ENCODE results near the gene BMP7. TPM values are rescaled to one million over a fixed set of nuclear protein-coding genes. Genes with fewer than 3 reads are reported as not detected.

BMP7 gene
- total and polyA plus RNA-seq, 10 donors: 0.26 to 1.5 (median 0.75) TPM; not detected in 1

DNA sequence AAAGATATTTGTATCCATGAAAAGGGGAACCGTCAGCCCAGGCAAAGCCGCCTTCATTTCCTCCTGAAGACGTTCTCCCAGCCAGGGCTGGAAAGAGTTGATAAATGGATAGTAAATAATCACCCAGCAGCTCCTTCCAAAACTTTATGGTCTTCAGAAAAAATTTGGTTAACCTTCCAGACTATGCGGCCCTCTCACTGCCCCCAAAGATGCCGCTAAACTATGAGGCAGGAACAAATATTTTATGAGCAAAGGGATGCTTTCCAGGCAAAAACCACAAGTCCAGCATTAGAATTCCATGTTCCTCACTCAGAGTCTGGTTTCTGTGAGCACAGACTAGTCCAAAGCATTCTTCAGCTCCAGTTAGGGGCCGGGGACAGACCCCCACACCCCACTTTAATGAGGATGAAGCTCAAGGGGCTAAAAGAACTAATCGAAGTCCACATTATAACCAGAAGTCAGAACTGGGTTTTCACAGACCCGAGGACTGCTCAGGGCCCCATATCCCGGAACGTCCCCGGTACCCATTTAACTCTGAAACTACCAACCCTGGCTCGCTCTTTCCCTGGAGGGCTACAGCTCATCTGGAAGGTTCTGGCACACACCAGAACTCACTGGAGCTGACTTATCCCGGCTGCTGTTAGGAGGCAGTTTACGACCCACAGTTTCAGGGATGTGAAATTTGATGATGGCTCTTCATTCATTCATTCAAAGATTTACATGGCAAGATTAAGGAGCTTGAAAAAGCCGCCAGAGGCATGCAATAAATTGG is 29.4 kb downstream of the BMP7 start:
- H3K4me3 ChIP-seq: no peak overlapping the region
- no peaks in the 10 kb centered on the region for H3K4me1 ChIP-seq
- H3K27me3 ChIP-seq (replicated peaks in 1 of 7): peaks cover 0 to 36% (median 0%) of the 10 kb centered on the region in 7 donors
- DNase-seq: no peak
- peaks cover 0 to 9% (median 0%) of the 10 kb centered on the region in 8 donors for H3K9me3 ChIP-seq
- 60 to 68% (median 65%) methylated on average over 15 of the region's 15 CpGs for WGBS, 5 donors
- H3K36me3 ChIP-seq: no peaks in the 10 kb centered on the region
- H3K27ac ChIP-seq: no peak overlapping the region
- no peak for TF ChIP-seq POLR2AphosphoS5 (IDR thresholded peaks at IDR 0.05)
- TF ChIP-seq, protein P1, sequence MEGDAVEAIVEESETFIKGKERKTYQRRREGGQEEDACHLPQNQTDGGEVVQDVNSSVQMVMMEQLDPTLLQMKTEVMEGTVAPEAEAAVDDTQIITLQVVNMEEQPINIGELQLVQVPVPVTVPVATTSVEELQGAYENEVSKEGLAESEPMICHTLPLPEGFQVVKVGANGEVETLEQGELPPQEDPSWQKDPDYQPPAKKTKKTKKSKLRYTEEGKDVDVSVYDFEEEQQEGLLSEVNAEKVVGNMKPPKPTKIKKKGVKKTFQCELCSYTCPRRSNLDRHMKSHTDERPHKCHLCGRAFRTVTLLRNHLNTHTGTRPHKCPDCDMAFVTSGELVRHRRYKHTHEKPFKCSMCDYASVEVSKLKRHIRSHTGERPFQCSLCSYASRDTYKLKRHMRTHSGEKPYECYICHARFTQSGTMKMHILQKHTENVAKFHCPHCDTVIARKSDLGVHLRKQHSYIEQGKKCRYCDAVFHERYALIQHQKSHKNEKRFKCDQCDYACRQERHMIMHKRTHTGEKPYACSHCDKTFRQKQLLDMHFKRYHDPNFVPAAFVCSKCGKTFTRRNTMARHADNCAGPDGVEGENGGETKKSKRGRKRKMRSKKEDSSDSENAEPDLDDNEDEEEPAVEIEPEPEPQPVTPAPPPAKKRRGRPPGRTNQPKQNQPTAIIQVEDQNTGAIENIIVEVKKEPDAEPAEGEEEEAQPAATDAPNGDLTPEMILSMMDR (IDR thresholded peaks at IDR 0.05 in 8 of 11, conservative IDR thresholded peaks at IDR 0.05 in 3 of 11): no peak
- intact Hi-C loops (cut with DNase I; ENCODE audit: low total_unique reads): no loop called here

DNA sequence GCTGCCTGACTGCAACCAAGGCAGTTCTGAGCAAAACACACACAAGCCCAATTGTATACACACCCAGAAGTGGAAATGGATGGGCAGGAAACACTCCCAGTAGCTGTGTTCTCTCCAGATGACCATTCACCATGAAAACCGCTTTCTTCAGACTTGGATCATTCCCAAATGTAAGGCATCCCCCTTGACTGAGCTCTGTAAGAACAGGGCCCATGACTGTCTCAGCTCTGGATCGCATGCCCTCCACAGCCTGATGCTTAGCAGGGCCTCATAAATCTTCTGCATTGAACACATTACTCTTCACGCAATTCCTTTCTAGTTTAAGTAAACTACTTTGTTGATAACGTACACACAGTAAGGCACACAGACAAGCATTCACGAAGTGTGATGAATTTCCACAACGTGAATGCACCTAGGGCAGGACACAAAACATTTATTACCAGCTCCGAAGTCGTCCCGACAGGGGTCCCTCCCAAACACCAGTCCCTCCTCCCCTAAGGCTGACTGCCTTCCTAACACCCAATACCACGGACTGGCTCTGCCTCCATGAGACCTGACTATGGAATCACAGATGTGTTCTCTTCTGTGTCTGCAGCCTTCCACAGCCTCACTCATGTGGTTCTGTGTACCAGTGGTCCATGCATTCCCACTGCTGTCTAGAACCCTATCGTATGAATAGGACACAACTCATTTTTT is 31.7 kb downstream of the BMP7 start:
- peaks cover 0 to 43% (median 0%) of the 10 kb centered on the region in 7 donors for H3K27me3 ChIP-seq (replicated peaks in 1 of 7)
- no peak overlapping the region for H3K27ac ChIP-seq
- no peaks in the 10 kb centered on the region for H3K4me1 ChIP-seq
- no peak for DNase-seq
- H3K36me3 ChIP-seq: no peaks in the 10 kb centered on the region
- no peak overlapping the region for H3K4me3 ChIP-seq
- TF ChIP-seq, protein P1 (IDR thresholded peaks at IDR 0.05 in 8 of 11, conservative IDR thresholded peaks at IDR 0.05 in 3 of 11): no peak
- TF ChIP-seq POLR2A (IDR thresholded peaks at IDR 0.05): no peak
- TF ChIP-seq POLR2AphosphoS5 (IDR thresholded peaks at IDR 0.05): no peak
- WGBS, 5 donors: 47 to 61% (median 57%) methylated on average over 11 of the region's 11 CpGs
- intact Hi-C loops (cut with DNase I; ENCODE audit: low total_unique reads): no loop called here
- peaks cover 0 to 5% (median 0%) of the 10 kb centered on the region in 8 donors for H3K9me3 ChIP-seq

DNA sequence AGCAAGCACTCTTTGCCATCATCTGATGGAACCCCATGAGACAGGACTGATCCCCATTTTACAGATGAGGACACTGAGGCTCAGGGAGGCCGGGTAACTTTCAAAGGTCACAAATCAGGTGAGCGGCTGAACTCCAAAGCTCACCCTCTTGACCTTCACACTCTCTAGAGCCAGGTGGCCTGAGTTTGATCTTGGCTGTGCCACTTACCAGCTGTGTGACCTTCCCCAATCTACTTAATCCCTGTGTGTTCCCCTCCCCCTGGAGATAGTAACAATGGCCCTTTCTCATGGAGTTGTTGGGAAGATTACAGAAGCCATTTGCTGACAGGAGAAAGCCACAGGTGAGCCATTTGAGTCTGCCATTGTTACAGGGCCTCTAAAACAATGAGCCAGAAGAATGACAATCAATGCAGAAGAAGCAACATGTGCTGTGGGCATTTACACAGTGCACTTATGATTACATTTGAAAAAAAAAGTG is 34.5 kb downstream of the BMP7 start:
- intact Hi-C loops (cut with DNase I; ENCODE audit: low total_unique reads): no loop called here
- H3K4me3 ChIP-seq: no peak overlapping the region
- H3K27me3 ChIP-seq (replicated peaks in 1 of 7): peaks cover 0 to 48% (median 0%) of the 10 kb centered on the region in 7 donors
- WGBS, 5 donors: 82 to 90% (median 84%) methylated on average over 2 of the region's 2 CpGs
- no peak for DNase-seq
- no peaks in the 10 kb centered on the region for H3K9me3 ChIP-seq
- H3K27ac ChIP-seq: no peak overlapping the region
- no peaks in the 10 kb centered on the region for H3K36me3 ChIP-seq
- no peaks in the 10 kb centered on the region for H3K4me1 ChIP-seq
- no peak for TF ChIP-seq POLR2AphosphoS5 (IDR thresholded peaks at IDR 0.05)
- no peak for TF ChIP-seq POLR2A (IDR thresholded peaks at IDR 0.05)
- TF ChIP-seq, protein P1 (IDR thresholded peaks at IDR 0.05 in 8 of 11, conservative IDR thresholded peaks at IDR 0.05 in 3 of 11): no peak

DNA sequence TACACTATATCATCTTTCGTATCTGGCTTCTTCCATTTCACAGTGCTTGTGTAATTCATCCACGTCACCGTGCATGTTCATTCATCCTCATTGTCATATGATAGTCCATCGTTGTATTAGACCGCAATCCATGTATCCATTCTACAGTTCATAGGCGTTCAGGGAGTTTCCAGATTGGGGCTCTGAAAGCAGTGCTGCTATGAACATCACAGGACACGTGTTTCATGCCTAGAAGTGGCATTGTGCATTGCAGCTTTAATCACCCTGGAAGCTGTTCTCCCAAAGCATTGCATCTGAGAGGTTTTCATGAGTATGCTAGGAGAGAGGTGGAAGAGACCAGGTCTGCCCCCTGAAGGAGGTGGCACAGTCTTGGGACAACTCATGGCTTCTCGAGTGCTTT is 35.3 kb downstream of the BMP7 start:
- H3K36me3 ChIP-seq: no peaks in the 10 kb centered on the region
- no peak for DNase-seq
- intact Hi-C loops (cut with DNase I; ENCODE audit: low total_unique reads): no loop called here
- H3K9me3 ChIP-seq: no peaks in the 10 kb centered on the region
- H3K27me3 ChIP-seq (replicated peaks in 1 of 7): peaks cover 0 to 40% (median 0%) of the 10 kb centered on the region in 7 donors
- WGBS, 5 donors: 59 to 74% (median 68%) methylated on average over 8 of the region's 8 CpGs
- no peak overlapping the region for H3K27ac ChIP-seq
- H3K4me3 ChIP-seq: no peak overlapping the region
- no peak for TF ChIP-seq POLR2A (IDR thresholded peaks at IDR 0.05)
- TF ChIP-seq, protein P1 (IDR thresholded peaks at IDR 0.05 in 8 of 11, conservative IDR thresholded peaks at IDR 0.05 in 3 of 11): no peak
- TF ChIP-seq POLR2AphosphoS5 (IDR thresholded peaks at IDR 0.05): no peak
- no peaks in the 10 kb centered on the region for H3K4me1 ChIP-seq

Measured in spleen (tissue), 11 donors.